ENCODE data around the gene PADI4. TPM values are rescaled to one million over a fixed set of nuclear protein-coding genes. Genes with fewer than 3 reads are reported as not detected.

Gene PADI4
- total and polyA plus RNA-seq, 2 of the 4 experiments (the other 2 are of a cell fraction) = not detected

- Histone ChIP-seq H3K23ac (ENCODE audit: low read depth, low read length) (no peak overlapping the region), H2AFZ (replicated peaks; ENCODE audit: low read length, poor library complexity) (no peak overlapping the region), H2AK9ac (replicated peaks; ENCODE audit: low read depth, low read length, poor library complexity) (no peak overlapping the region), H2BK20ac (ENCODE audit: low read depth, low read length) (no peak overlapping the region), H3K9ac (ENCODE audit: low read depth, low read length) (no peak overlapping the region), H4K91ac (ENCODE audit: insufficient read depth, low read depth, low read length) (no peak overlapping the region), H3K9me1 (ENCODE audit: insufficient read depth, low read length) (no peaks in the 10 kb centered on the region), H4K5ac (ENCODE audit: low read depth, low read length) (no peak overlapping the region), H3K4ac (ENCODE audit: low read depth, low read length) (no peak overlapping the region), H4K20me1 (ENCODE audit: insufficient read depth, low read length) (no peaks in the 10 kb centered on the region), H3K9me3 (ENCODE audit: control insufficient read depth, insufficient read depth, low read length) (peaks cover 12% of the 10 kb centered on the region), H3K27ac (ENCODE audit: insufficient read depth, low read length) (no peak overlapping the region), H3K56ac (ENCODE audit: extremely low read depth, insufficient read depth, low read length) (no peak overlapping the region), H3K36me3 (ENCODE audit: control insufficient read depth, insufficient read depth, low read length) (no peaks in the 10 kb centered on the region), H3K18ac (ENCODE audit: low read depth, low read length) (no peak overlapping the region), H3K4me1 (ENCODE audit: control insufficient read depth, insufficient read depth, low read length) (no peaks in the 10 kb centered on the region), H2BK5ac (ENCODE audit: low read depth, low read length, poor library complexity, severe bottlenecking) (no peak overlapping the region), H3K27me3 (ENCODE audit: control insufficient read depth, insufficient read depth, low read length) (peaks cover 28% of the 10 kb centered on the region), H3K14ac (replicated peaks; ENCODE audit: low read depth, low read length) (no peak overlapping the region), H3K4me2 (ENCODE audit: low read depth, low read length) (no peak overlapping the region), H3K79me1 (ENCODE audit: low read depth in 1 of 2, low read length in 2 of 2) (no peaks in the 10 kb centered on the region), H3K4me3 (ENCODE audit: insufficient read depth, low read depth, low read length) (no peak overlapping the region), H4K8ac (ENCODE audit: low read depth in 2 of 2, low read length in 2 of 2) (no peak overlapping the region), H2BK120ac (ENCODE audit: low read depth, low read length) (no peak overlapping the region), H2BK15ac (ENCODE audit: low read depth, low read length) (no peak overlapping the region), H2AK5ac (ENCODE audit: low read depth, low read length) (no peak overlapping the region)
- TF ChIP-seq MAZ (IDR thresholded peaks at IDR 0.05; ENCODE audit: borderline replicate concordance, low read depth, low read length) = no peak
- TF ChIP-seq BHLHE40 (IDR thresholded peaks at IDR 0.05; ENCODE audit: low read depth, low read length) = no peak
- TF ChIP-seq RCOR1 (IDR thresholded peaks at IDR 0.05; ENCODE audit: insufficient replicate concordance, low read length) = no peak
- TF ChIP-seq ELK1 (IDR thresholded peaks at IDR 0.05; ENCODE audit: borderline replicate concordance, low read depth, low read length) = no peak
- TF ChIP-seq CTCF (conservative IDR thresholded peaks at IDR 0.05; ENCODE audit: low read depth, low read length) = no peak
- TF ChIP-seq NFE2L2 (IDR thresholded peaks at IDR 0.05; ENCODE audit: low read depth, low read length) = no peak
- no peak for TF ChIP-seq USF2 (IDR thresholded peaks at IDR 0.05; ENCODE audit: low read depth, low read length)
- no peak for TF ChIP-seq CHD1 (IDR thresholded peaks at IDR 0.05; ENCODE audit: low read depth, low read length)
- no peak for TF ChIP-seq MXI1 (IDR thresholded peaks at IDR 0.05; ENCODE audit: borderline replicate concordance, low read depth, low read length)
- no peak for TF ChIP-seq SMC3 (IDR thresholded peaks at IDR 0.05; ENCODE audit: low read depth, low read length)
- no peak for TF ChIP-seq RAD21 (IDR thresholded peaks at IDR 0.05; ENCODE audit: low read length)
- no peak for TF ChIP-seq CEBPB (IDR thresholded peaks at IDR 0.05; ENCODE audit: low read depth, low read length)
- TF ChIP-seq MAFK (IDR thresholded peaks at IDR 0.05; ENCODE audit: low read depth, low read length) = no peak
- TF ChIP-seq FOS (IDR thresholded peaks at IDR 0.05; ENCODE audit: low read depth, low read length) = no peak
- no peak for TF ChIP-seq POLR2A (IDR thresholded peaks at IDR 0.05; ENCODE audit: low read depth, low read length)
- TF ChIP-seq RFX5 (IDR thresholded peaks at IDR 0.05; ENCODE audit: low read depth, low read length) = no peak
- whole genome bisulfite sequencing, 2 experiments (ENCODE audit: extremely low coverage in 2 of 2, insufficient read length in 1 of 2) = 23% methylated on average over 4 of the region's 6 CpGs; no CpG with 5 or more reads in 1 of the 2 experiments
- dilution Hi-C loops (cut with HindIII; ENCODE audit: low sequenced_read_pairs, unreplicated experiment) (no loop called here), intact Hi-C loops (cut with micrococcal nuclease) (no loop called here), in situ Hi-C loops (cut with MboI; ENCODE audit: low sequenced_read_pairs) (no loop called here)
- POLR2A ChIA-PET (ENCODE audit: unreplicated experiment) = no interaction called here
- no peak for DNase-seq
- BruUV-seq (replicated peaks) = no TSS peak
- ATAC-seq (ENCODE audit: low read depth) = peak; percentile 29; the same call in 1 of the 2 replicates
- CTCF ChIA-PET = no interaction called here
These were observed 3.7 kb upstream of the PADI4 start for GRCh38 chr1:17304151-17304825.

Measured in IMR-90 (cell line).